GM19193 (cell line): Measurements from ENCODE around the gene PLIN5.

ENCODE experiments used
- POLR2A ChIP-seq: IDR thresholded peaks from 4 replicates; pipeline ENCODE4 v1.6.1; 2011; ENCODE audit not compliant: insufficient read depth, insufficient read length; ENCODE audit errors: extremely low read depth

Gene PLIN5

DNA sequence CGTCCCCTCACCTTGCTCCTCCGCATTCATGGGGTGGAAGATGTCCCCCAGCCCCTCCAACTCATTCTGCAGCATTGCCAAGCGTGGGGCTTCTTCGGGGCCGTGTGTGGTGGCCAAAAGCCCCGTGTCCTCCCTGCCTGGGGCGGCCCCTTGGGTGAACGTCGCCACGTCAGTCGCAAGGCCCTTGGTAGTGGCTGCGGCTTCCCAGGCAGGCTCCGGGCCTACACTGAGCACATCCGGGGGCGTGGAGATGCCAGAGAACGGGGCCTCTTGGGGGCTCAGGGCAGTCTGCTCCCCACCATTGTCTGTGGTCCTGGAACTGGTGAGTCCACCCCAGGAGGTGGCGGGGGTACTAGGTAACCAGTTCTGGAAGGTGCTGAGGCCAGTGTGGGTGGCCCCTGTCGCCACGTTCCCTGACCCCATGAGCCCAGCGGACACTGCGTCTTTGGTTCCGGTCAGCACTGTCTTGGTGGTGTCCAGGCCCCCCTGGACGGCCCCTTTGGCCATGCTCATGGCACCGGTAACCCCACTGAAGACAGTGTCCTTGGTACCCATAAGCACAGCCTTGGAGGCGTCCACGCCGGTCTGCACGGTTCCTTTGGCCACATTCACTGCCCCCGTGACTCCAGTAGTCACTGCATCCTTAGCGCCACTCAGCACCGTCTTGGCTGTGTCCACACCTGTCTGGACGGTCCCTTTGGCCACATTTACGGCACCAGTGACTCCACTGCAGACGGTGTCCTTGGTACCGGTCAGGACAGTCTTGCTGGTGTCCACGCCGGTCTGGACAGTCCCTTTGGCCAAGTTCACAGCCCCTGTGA, 24.4 kb downstream of the PLIN5 start:
- TF ChIP-seq POLR2A, result no peak

DNA sequence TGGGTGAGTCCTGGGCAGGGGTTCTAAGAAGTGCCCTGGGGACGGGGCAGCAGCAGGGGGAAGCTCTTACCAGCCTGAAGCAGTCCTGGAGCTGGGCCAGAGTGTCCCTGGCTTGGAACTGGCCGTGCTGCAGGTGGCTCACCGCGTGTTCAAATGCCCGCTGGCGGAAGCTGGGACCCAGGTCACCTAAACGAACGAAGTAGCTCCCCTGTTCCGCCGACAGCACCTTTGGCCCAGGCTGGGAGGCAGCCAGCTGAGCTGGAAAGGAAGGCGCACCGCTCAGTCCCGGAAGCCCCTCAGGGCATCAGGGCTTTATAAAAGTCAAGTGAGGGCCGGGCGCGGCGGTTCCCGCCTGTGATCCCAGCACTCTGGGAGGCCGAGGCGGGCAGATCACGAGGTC, 26.3 kb downstream of the PLIN5 start:
- TF ChIP-seq POLR2A, result no peak

DNA sequence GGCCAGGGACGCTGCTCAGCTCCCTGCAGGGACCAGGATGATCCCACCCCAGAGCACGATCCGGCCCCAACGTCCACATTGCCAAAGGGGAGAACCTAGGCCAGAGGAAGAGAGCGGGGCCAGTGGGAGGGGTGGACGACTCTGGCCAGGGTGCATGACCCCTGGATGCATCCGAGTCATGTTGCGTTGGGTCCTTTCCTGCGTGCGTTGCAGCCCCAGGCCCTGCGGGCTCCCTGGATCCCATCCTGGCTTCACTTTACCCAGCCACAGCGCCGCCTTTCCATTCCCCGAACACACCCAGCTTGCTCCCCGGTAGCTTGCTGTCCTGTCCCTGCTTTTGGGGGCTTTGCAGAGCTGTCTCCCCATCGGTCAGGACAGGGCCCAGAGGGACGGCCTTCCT, 27.2 kb downstream of the PLIN5 start:
- TF ChIP-seq POLR2A, result no peak

DNA sequence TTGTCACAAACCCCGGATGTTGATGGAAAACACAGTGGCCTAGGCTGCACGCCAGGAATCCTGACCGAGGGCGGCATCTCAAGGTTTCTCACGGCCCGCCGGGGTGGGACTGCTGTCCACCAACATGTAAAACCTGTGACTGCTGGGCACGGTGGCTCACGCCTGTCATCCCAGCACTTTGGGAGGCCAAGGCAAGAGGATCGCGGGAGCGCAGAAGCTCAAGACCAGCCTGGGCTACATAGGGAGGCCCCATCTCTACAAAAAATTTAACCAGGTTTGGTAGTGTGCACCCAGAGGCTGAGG, 27.9 kb downstream of the PLIN5 start:
- no peak for TF ChIP-seq POLR2A

DNA sequence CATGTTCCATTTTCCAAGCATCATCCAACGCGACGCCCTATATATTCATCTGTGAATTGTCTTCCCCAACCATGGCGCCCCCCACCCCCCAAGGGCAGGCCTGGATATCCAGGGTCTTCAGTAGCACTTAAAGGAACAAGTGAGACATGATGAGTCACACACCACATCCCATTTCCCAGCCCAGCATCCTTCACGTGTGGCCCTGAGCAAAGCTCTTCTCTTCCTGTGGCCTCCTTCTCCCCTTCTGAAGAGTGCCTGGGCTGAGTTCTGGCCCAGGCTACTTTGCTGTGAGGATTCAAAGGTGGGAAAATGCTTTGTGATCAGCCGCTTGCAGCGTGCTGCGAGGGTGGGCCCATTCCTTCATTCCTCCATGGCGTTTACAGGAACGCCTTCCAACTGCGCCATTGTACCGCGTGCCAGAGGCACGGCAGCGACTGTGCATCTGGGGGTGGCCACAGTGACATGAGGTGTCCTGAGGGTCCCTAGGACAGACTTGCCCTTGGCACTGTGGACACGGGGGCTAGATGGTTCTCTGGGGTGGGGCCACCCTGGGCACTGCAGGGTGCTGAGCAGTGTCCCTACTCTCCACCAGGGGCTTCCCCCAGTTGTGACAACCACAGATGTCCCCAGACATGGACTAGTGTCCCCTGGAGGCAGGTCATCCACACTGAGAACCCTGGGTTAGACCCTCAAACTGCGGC, 28.4 kb downstream of the PLIN5 start:
- no peak for TF ChIP-seq POLR2A

DNA sequence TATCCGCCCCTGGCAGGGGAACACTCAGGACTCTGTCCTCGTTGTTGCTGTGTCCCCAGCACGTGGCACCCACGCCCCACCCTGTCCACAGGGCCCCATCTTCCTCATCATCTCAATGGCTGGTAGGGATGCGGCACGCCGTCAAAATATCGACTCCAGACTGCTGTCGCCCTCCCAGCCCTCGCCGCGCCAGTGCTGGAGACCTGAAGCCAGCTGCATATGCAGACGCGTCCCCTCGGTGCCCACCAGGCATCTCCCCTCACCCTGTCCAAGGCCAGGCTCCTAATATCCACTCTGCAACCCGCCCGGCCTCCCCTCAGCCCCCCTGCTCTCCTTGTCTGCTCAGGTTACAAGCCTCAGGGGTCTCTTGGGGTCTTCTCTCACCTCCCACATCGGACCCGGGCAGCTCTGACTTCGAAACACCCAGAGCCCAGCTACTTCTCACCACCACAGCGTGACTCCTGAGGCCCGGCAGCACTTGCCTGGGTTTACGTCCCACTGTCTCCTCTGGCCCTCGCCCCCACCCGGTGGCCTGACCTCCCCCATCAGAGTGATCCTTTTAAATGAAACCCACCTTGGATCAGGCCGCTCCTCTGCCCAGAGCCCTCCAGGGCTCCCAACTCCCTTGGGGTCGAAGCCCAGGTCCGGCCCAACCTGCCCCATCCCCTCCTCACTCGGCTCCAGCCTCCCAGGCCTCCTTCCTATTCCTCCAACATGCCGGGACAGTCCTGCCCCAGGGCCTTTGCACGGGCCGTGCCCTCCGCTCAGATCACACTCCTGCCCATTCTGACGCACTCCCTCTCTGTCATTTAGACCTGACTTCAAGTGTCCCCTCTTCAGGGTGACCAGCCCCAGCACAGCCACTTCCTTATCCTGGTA, 29.2 kb downstream of the PLIN5 start:
- no peak for TF ChIP-seq POLR2A

DNA sequence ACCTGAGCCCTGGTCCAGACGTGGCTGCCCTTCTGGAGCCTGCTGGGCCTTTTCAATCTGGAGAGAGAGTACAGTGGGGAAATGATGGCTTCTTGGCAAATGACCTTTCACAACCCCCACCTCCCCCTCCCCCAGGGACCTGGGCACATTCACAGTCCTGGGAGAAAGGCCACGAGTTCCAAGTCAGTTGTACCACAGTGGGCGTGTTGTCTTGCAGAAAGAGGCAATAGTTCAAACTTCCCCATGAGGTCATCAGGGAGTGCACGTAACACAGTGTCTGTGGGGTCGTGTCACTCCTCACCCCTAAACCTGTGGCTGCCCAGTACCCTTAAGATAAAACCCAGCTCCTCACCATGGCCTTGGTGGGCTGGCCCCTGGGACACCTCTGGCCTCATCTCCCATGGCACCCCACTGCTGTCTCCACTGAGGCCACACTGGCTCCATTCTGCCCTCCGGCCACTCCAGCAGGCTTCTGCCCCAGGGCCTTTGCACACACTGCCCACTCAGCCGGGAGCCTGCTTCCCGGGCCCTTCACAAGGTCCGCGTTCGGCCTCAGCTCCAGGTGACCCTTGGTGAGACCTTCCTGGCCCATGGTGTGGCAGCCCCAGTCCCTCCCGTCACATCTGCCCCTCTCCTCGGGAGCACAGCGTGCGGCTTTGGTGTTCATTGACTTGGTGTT, 30.0 kb downstream of the PLIN5 start:
- TF ChIP-seq POLR2A, result no peak

DNA sequence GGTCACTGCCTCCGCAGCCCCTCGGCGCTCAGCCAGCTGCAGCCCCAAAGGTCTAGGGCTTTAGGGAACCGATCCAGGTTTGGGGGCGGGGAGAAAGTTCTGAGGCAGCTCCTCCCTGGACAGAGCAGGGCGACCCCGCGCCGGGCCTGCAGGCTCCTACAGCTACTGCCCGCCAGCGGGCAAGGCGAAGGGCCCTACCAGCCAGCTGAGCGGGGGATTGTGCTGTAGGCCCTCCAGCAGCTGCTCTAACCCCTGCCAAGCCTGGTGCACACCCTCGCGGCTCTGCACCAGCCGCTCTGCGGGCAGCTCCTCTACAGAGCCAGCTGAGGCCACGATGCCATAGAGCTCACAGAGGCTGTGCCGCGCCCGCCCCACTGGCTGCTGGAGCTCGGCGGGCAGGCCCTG, 30.7 kb downstream of the PLIN5 start:
- no peak for TF ChIP-seq POLR2A

DNA sequence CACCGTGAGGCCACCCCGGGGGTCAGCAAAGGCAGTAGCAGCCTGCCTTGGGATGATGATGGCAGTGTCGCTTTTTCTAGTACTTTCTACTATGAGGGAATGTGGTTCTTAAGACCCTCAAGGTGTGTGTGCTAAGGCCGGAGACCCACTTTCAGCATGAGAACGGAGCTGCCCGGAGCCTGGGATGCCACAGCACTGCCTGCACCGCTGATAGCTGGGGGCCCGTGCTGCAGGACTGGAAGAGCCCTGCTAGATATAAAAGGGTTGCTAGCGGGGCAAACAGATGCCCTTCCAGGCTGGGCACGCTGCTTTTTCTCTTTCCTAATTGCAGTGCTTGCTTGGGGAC, 31.2 kb downstream of the PLIN5 start:
- TF ChIP-seq POLR2A, result no peak

DNA sequence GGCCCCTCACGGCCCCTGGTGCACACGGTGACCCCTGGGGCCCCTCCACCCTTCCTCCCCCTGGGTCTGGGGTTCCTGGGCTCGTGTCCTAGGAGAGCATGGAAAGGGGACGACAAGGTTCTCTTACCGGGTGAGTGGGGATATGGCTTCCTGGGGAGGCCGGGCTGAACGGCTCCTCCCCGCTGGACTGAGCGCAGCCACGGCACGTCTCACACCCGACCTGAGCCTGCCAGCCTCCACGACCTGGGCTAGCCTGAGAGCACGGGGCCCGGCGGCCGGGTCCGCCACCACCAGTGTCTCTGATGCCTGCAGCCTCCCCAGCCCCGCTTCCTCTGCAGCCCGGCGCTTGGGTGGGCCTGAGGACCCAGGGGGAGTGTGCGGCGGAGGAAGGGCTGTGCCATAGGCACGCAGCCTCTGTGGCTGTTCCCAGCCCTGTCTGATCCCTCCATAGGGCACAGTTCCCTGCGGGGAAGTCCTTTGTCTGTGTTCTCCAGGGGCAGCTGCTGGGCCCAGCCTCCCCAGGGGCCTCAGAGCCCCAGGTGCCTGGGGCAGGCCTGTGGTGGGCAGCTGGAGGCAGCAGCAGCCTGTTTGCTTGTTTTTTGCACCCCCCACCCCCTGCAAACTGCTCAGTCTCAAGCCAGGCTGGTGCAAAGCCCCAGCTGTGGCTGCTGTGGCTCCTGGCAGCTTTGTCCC, 31.7 kb downstream of the PLIN5 start:
- TF ChIP-seq POLR2A, result no peak

DNA sequence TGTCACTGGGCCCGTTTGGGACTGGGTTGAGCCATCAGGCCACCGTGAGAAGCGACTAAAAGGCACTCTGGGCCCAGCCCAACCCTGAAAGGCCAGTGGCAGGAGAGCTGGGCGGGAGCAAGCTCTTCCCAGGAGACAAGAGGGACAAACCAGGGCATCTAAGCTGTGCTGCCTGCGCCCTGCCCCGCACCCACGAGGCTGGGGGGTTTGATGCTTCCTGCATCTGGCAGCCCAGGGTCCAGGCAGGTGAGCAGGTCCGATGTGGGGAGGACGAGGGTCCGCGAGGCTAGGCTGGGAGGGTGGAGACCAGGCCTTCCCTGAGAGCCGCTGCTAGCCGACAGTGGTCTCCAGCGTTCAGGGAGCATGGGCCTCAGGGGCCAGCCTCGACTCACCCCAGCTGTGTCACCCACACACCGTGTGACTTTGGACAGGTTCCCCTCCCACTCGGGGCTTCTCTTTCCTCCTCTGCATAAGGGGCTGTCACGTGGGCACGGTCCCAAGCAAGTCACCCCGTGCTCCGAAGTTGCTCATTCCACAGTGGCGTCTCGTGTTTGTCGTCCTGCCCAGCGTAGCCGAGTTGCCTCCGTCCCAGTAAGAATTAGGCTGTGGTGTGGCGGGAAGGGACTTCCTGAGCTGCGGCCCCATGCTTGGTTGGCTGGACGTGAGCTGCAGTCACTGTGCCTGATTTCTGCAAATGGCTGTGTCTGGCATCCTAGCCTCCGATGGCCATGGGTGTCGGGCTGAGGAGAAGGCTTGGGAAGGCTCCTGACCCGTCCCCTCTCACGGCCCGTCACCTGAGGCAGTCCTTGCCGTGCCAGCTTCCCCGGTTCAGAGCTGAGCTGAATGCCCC, 32.5 kb downstream of the PLIN5 start:
- no peak for TF ChIP-seq POLR2A

DNA sequence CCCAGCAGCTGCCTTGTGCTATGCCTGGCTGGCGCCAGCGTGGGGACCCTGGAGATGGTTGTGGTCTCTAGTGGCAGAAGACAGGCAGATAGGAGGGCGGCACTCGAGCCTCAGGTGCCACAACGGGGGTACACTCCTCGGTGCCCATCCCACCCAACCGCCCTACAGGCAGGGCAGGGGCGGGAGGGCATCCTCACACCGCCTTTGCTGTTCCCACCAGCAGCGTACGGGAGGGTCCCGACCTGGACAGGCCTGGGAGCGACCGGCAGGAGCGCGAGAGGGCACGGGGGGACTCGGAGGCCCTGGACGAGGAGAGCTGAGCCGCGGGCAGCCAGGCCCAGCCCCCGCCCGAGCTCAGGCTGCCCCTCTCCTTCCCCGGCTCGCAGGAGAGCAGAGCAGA, 33.3 kb downstream of the PLIN5 start:
- no peak for TF ChIP-seq POLR2A

DNA sequence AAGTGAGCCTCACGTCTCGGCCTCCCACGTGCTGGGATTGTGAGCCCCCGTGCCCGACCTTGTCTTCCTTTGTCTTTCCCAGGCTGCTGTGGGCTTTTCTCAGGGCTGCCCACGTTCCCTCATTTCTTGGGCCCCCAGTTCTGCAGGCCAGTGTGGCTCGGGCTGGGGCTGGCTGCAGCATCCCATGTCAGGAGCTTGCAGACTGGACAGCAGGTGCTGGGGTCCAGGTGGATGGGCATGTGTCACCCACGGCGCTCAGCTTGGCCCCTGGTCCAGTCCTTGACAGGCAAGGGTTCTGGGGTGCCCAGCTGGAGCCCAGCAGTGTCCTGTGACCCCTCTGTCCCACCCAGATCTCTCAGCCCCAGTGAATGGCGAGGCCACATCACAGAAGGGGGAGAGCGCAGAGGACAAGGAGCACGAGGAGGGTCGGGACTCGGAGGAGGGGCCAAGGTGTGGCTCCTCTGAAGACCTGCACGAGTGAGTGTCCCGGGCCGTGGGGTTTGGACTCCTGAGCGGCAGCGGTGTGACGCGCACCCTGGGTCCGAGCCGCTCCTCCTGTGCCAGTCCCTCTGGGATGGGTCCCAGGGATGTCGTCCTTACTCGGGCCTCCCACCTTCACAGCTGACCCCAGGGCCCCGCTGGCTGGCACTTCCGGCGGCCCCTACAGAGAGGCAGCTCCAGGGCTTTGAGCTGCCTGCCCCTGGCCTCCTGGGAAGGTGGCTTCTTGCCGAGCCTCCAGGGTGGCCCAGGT, 34.0 kb downstream of the PLIN5 start:
- no peak for TF ChIP-seq POLR2A
